A673 (cell line): ENCODE data around the gene CD4.

ENCODE experiments used
- EZH2 ChIP-seq: fragments of 200-600 bp; sonication (generic); IDR thresholded peaks from 2 replicates; pipeline ENCODE4 v1.6.1; 2017; ENCODE audit warnings: borderline replicate concordance, low read depth, mild to moderate bottlenecking, mixed read lengths, antibody characterized with exemption, low read length; ENCODE audit not compliant: poor library complexity, severe bottlenecking
- TF ChIP-seq, protein P1 (sequence below): fragments of 300-800, 200-600 bp; sonication (generic); conservative IDR thresholded peaks from 2 replicates; pipeline ENCODE4 v1.5.1; 2017; ENCODE audit warnings: low read depth, mild to moderate bottlenecking, antibody characterized with exemption, low read length, moderate library complexity, mixed read lengths

DNA sequence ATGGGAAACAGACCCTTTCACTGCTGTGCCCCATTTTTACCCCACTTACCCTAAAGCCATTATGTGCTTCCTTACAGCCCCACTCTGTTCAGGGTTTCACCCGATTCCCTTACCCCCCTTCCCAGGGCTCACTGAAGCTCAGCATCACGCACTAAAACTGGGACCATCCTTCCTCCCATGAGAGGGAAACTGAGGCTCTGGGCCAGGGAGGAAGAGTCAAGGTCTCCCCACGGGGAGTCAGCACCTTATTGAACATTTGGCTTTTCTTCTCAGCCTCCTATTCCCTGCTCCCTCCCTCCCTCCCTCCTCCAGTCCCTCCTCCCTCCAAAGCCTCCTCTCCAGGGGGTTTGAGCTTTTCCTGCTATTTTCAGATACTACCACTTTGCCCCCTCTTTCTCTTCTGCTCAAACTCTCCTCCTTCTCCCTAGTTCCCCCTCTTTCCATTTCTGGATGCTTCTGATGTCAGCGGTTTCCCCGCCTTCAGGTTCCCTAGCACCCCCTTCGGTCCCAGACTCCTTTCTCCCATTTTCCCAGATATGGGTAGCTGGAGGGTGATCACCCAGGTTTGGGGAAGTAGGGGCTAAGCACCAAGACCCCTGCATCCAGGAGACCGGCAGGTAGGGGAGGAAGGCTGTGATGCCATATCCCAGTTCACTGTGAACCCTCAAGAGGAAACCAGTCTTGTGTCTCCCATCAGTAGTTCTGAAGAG lies 33.3 kb downstream of the CD4 start:
- TF ChIP-seq, protein P1, sequence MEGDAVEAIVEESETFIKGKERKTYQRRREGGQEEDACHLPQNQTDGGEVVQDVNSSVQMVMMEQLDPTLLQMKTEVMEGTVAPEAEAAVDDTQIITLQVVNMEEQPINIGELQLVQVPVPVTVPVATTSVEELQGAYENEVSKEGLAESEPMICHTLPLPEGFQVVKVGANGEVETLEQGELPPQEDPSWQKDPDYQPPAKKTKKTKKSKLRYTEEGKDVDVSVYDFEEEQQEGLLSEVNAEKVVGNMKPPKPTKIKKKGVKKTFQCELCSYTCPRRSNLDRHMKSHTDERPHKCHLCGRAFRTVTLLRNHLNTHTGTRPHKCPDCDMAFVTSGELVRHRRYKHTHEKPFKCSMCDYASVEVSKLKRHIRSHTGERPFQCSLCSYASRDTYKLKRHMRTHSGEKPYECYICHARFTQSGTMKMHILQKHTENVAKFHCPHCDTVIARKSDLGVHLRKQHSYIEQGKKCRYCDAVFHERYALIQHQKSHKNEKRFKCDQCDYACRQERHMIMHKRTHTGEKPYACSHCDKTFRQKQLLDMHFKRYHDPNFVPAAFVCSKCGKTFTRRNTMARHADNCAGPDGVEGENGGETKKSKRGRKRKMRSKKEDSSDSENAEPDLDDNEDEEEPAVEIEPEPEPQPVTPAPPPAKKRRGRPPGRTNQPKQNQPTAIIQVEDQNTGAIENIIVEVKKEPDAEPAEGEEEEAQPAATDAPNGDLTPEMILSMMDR = no peak
- no peak for TF ChIP-seq EZH2
